NT2/D1 (cell line): ENCODE measurements around the gene ZNF697.

ENCODE experiments used
- DNase-seq: peaks from one replicate; pipeline ENCODE4 v3.0.0-alpha.2; 2011; ENCODE audit warnings: low read depth, low spot score
- H3K27me3 ChIP-seq: 2 replicates; pipeline ENCODE4 v1.6.0; 2011; ENCODE audit warnings: mild to moderate bottlenecking; ENCODE audit not compliant: insufficient read length, insufficient read depth
- H3K36me3 ChIP-seq: 2 replicates; pipeline ENCODE4 v1.6.1; 2011; ENCODE audit warnings: mild to moderate bottlenecking, low read length, mixed read lengths; ENCODE audit not compliant: insufficient read depth, insufficient read length
- H3K4me1 ChIP-seq: 2 replicates; pipeline ENCODE4 v1.5.1; 2011; ENCODE audit not compliant: insufficient read depth, insufficient read length
- H3K4me3 ChIP-seq: 2 replicates; pipeline ENCODE4 v1.5.1; 2011; ENCODE audit warnings: low read depth; ENCODE audit not compliant: insufficient read length
- H3K9ac ChIP-seq: 2 replicates; pipeline ENCODE4 v1.6.0; 2011; ENCODE audit warnings: low read depth; ENCODE audit not compliant: insufficient read length
- H3K9me3 ChIP-seq: 2 replicates; pipeline ENCODE4 v1.5.1; 2011; ENCODE audit warnings: mild to moderate bottlenecking, low read length; ENCODE audit not compliant: insufficient read depth
- SUZ12 ChIP-seq: IDR thresholded peaks from 2 replicates; pipeline ENCODE4 v1.6.1; 2011; ENCODE audit not compliant: insufficient read length, insufficient read depth; ENCODE audit errors: extremely low read depth
- YY1 ChIP-seq: IDR thresholded peaks from 2 replicates; pipeline ENCODE4 v1.6.1; 2011; ENCODE audit not compliant: insufficient read length, insufficient read depth
- ZNF274 ChIP-seq: IDR thresholded peaks from 2 replicates; pipeline ENCODE4 v1.6.1; 2011; ENCODE audit warnings: mild to moderate bottlenecking, low read depth, low read length

Gene ZNF697

DNA sequence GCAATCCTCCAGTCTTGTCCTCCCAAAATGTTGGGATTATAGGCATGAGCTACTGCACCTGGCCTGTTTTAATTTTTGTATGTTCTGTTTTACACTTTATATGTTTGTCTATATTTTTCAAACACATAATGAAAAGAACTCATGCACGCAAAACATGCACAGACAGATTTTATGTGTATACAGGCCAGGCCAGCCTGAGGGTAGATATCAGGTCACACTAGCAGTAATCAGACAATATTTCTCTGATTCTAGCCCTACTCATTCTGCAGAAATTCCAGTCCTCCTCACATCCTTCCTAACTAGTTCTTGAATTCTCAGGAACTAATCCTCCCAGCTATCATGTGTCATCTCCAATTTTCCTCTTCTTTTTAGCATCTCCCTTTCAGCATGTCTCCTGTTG, 35.8 kb upstream of the ZNF697 start:
- Histone ChIP-seq H3K4me1 (peaks cover 8% of the 10 kb centered on the region), H3K9ac (no peak overlapping the region), H3K36me3 (no peaks in the 10 kb centered on the region), H3K27me3 (no peaks in the 10 kb centered on the region), H3K4me3 (no peak overlapping the region), H3K9me3 (peaks cover 6% of the 10 kb centered on the region; the same call in 1 of the 2 replicates)
- TF ChIP-seq SUZ12 (no peak), YY1 (no peak), ZNF274 (no peak)
- DNase-seq = no peak

DNA sequence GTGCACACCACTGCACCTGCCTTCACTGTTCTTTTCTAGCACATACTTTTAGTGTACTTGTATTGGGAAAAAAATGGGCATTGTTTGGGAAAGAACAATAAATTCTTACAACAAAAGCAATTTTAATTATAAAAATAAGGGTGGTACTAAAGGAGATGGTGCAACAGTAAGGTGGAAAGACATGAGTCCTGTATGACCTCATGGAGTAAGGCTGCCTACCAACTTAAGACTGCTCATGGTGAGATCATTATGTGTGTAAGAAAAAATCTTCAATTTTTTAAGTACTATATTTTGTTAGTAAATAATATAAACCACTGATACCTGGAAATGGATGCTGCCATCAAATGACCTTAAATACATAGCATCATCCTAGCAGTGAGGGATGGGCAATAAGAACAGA, 34.1 kb upstream of the ZNF697 start:
- H3K9ac ChIP-seq = no peak overlapping the region
- H3K4me1 ChIP-seq = peaks cover 7% of the 10 kb centered on the region
- H3K9me3 ChIP-seq = peaks cover 17% of the 10 kb centered on the region; the same call in 1 of the 2 replicates

DNA sequence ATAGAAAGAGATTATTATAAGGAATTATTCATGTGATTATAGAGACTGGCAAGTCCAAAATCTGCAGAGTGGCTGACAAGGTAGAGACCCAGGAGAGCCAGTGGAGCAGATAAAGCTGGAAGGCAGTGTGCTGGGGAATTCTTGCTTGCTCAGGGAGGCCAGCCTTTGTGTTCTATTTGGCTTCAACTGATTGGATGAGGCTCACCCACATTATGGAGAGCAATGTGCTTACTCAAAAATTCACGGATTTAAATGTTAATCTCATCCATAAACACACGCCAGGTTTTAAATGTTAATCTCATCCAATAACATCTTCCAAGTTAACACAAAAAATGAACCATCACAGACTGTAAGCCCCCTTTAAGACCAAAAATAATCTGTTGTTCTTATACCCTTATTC, 33.5 kb upstream of the ZNF697 start:
- H3K4me1 ChIP-seq = peaks cover 7% of the 10 kb centered on the region
- H3K9ac ChIP-seq = no peak overlapping the region
- no peak for TF ChIP-seq SUZ12
- no peak for TF ChIP-seq YY1
- no peak for TF ChIP-seq ZNF274
- H3K27me3 ChIP-seq = no peaks in the 10 kb centered on the region
- H3K36me3 ChIP-seq = no peaks in the 10 kb centered on the region
- H3K9me3 ChIP-seq = peaks cover 17% of the 10 kb centered on the region; the same call in 1 of the 2 replicates
- DNase-seq = no peak
- H3K4me3 ChIP-seq = no peak overlapping the region

More for the DNA sequence above, 34.1 kb upstream of the ZNF697 start:
- H3K4me3 ChIP-seq = no peak overlapping the region
- no peak for DNase-seq
- H3K36me3 ChIP-seq = no peaks in the 10 kb centered on the region
- no peak for TF ChIP-seq ZNF274
- TF ChIP-seq SUZ12 = no peak
- no peak for TF ChIP-seq YY1
- no peaks in the 10 kb centered on the region for H3K27me3 ChIP-seq

DNA sequence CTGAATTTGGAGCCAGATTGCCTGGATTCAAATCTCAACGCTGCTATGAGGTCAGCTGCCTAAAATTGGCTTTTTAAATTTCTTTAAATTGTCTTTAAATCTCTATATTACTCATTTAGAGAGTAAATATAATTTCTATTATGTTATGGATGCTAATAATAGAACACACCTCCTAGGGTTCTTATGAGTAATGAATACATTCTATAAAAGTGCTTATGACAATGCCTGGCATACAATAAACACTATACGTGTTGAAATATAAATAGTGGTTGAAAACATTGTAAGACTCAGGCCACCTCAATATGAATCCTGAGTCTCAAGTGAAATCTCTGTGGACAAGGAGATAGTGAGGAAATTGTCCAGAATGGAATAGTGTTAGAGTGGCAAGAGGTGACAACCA, 32.7 kb upstream of the ZNF697 start:
- Histone ChIP-seq H3K4me1 (peaks cover 7% of the 10 kb centered on the region), H3K9me3 (peaks cover 17% of the 10 kb centered on the region; the same call in 1 of the 2 replicates), H3K4me3 (no peak overlapping the region), H3K27me3 (no peaks in the 10 kb centered on the region), H3K9ac (no peak overlapping the region), H3K36me3 (no peaks in the 10 kb centered on the region)
- no peak for DNase-seq
- TF ChIP-seq SUZ12 = no peak
- no peak for TF ChIP-seq ZNF274
- TF ChIP-seq YY1 = no peak

DNA sequence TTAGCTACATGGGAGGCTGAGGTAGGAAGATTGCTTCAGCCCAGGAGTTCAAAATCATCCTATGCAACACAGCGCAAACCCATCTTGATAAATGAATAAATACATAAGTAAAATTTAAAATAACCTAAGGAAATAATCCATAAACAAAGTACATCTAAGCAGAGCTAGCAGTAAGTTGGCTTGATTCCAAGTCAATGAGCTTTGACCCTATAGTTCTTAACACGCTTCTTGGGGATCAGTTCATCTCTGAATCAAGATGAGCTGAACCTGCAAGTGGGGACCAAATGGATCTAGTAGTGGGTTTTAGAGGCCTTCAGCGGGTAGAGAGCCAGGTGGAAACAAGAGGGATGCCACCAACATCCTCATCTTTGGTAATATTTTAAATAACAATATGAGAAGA, 32.1 kb upstream of the ZNF697 start:
- peaks cover 7% of the 10 kb centered on the region for H3K4me1 ChIP-seq
- no peak overlapping the region for H3K4me3 ChIP-seq
- peaks cover 17% of the 10 kb centered on the region; the same call in 1 of the 2 replicates for H3K9me3 ChIP-seq
- H3K27me3 ChIP-seq = no peaks in the 10 kb centered on the region
- H3K36me3 ChIP-seq = no peaks in the 10 kb centered on the region
- no peak overlapping the region for H3K9ac ChIP-seq
- TF ChIP-seq ZNF274 = no peak
- no peak for TF ChIP-seq YY1
- TF ChIP-seq SUZ12 = no peak
- no peak for DNase-seq

DNA sequence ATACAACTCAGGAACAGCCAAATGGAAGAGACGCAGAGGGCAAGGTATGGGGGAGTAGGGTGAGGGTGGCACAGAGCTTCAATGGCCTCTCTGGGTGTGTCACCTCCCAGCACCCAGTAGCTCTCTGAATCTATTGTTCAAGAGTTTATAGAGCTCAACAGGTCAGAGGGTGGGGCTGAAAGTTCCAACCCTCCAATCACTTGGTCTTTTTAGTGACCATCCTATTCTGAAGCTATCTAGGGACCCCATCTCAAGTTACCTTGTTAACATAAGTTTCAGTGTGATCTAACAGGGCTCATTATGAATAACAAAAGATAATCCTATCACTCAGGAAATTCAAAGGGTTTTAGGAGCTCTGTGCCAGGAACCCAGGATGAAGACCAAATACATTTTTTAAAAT, 31.2 kb upstream of the ZNF697 start:
- Histone ChIP-seq H3K9ac (no peak overlapping the region), H3K9me3 (peaks cover 17% of the 10 kb centered on the region; the same call in 1 of the 2 replicates), H3K27me3 (no peaks in the 10 kb centered on the region), H3K4me3 (no peak overlapping the region), H3K36me3 (no peaks in the 10 kb centered on the region), H3K4me1 (peaks cover 7% of the 10 kb centered on the region)
- peak; percentile 71 for DNase-seq
- TF ChIP-seq YY1 = no peak
- no peak for TF ChIP-seq SUZ12
- no peak for TF ChIP-seq ZNF274

DNA sequence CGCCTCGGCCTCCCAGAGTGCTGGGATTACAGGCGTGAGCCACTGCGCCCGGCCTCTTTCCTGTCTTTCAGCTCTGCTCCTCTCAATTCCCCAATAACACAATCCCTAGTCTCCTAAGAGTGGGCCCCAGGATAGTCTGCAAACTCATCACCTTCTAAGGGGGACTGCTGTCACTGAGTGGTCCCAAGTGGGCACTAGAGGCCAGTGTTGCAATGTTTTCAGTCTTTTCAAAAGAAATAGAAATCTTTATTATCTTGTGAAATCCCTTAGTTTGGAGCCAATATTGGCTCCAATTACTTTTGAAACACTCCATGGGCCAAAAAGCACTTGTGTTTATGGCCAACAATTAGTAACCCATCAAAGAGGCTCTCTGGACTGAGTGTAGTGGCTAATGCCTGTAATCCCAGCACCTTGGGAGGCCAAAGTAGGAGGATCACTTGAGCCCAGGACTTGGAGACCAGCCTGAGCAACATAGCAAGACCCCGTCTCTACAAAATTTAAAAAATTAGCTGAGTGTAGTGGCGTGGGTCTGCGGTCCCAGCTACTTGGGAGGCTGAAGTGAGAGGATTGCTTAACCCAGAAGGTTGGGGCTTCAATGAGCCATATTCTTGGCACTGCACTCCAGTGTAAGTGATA, 28.6 kb upstream of the ZNF697 start:
- Histone ChIP-seq H3K9me3 (peaks cover 17% of the 10 kb centered on the region; the same call in 1 of the 2 replicates), H3K9ac (no peak overlapping the region)
- TF ChIP-seq ZNF274 (no peak), YY1 (no peak), SUZ12 (no peak)

More for the DNA sequence above, 28.6 kb upstream of the ZNF697 start:
- no peak for DNase-seq
- H3K4me3 ChIP-seq = no peak overlapping the region
- peaks cover 11% of the 10 kb centered on the region for H3K4me1 ChIP-seq
- H3K36me3 ChIP-seq = no peaks in the 10 kb centered on the region
- no peaks in the 10 kb centered on the region for H3K27me3 ChIP-seq
